GM19452 (cell line): ENCODE results near the gene HOXA1.
"Not testable (repeated sequence)": the region's sequence is repeated elsewhere in the genome, so short reads cannot be mapped to it uniquely, and the experiment has no call there.

Experiments used
- ATAC-seq: cut with Tn5 transposase; IDR thresholded peaks from one replicate; pipeline ENCODE4 v1.9.1; 2021; ENCODE audit not compliant: unreplicated experiment

The HOXA1 gene

GRCh38 chr7:27051451-27051850, 44.3 kb downstream of the HOXA1 start:
- no peak for ATAC-seq

GRCh38 chr7:27048438-27048837, 47.4 kb downstream of the HOXA1 start:
- no peak for ATAC-seq

- ATAC-seq, result no peak
Observed at GRCh38 chr7:27046854-27047549, 48.8 kb downstream of the HOXA1 start.

GRCh38 chr7:27045972-27046371, 49.8 kb downstream of the HOXA1 start:
- ATAC-seq, result not testable (repeated sequence)

GRCh38 chr7:27045066-27045465, 50.7 kb downstream of the HOXA1 start:
- ATAC-seq, result not testable (repeated sequence)
